ENCODE measurements around the gene POU2F1. TPM values are rescaled to one million over a fixed set of nuclear protein-coding genes. Genes with fewer than 3 reads are reported as not detected.

POU2F1 gene
- total RNA-seq, 3 donors from 2014 or later: 20.0 to 29.0 (median 21.0) TPM

- DNase-seq (ENCODE audit: low spot score in 2 of 2): no peak
- H3K9me3 ChIP-seq: no peaks in the 10 kb centered on the region
- no peak overlapping the region for H3K4me3 ChIP-seq
- intact Hi-C loops (cut with DNase I; ENCODE audit: low total_unique reads): loop anchor here (1.0 kb wide), 1 partner anchor 11 kb away; no protein-coding TSS in a partner anchor
- H3K4me1 ChIP-seq: no peaks in the 10 kb centered on the region
- no peak overlapping the region for H3K27ac ChIP-seq
- no peaks in the 10 kb centered on the region for H3K27me3 ChIP-seq
- H3K36me3 ChIP-seq: no peaks in the 10 kb centered on the region
- TF ChIP-seq POLR2AphosphoS5 (IDR thresholded peaks at IDR 0.05): no peak
- TF ChIP-seq POLR2A (IDR thresholded peaks at IDR 0.05): no peak
- no peak for TF ChIP-seq CTCF (IDR thresholded peaks at IDR 0.05)
These were observed 184.2 kb downstream of the POU2F1 start for GRCh38 chr1:167404908-167405307.

GRCh38 chr1:167408355-167408754 lies 187.7 kb downstream of the POU2F1 start:
- no peak overlapping the region for H3K27ac ChIP-seq
- no peaks in the 10 kb centered on the region for H3K27me3 ChIP-seq
- TF ChIP-seq POLR2AphosphoS5 (IDR thresholded peaks at IDR 0.05) (no peak), CTCF (IDR thresholded peaks at IDR 0.05) (no peak), POLR2A (IDR thresholded peaks at IDR 0.05) (no peak)
- no peaks in the 10 kb centered on the region for H3K9me3 ChIP-seq
- intact Hi-C loops (cut with DNase I; ENCODE audit: low total_unique reads): no loop called here
- no peaks in the 10 kb centered on the region for H3K36me3 ChIP-seq
- no peaks in the 10 kb centered on the region for H3K4me1 ChIP-seq
- no peak for DNase-seq (ENCODE audit: low spot score in 2 of 2)
- H3K4me3 ChIP-seq: no peak overlapping the region

GRCh38 chr1:167409183-167409582 lies 188.5 kb downstream of the POU2F1 start:
- Histone ChIP-seq H3K9me3 (no peaks in the 10 kb centered on the region), H3K4me1 (no peaks in the 10 kb centered on the region), H3K27ac (no peak overlapping the region), H3K36me3 (no peaks in the 10 kb centered on the region), H3K4me3 (no peak overlapping the region), H3K27me3 (no peaks in the 10 kb centered on the region)
- TF ChIP-seq POLR2AphosphoS5 (IDR thresholded peaks at IDR 0.05) (no peak), CTCF (IDR thresholded peaks at IDR 0.05) (no peak), POLR2A (IDR thresholded peaks at IDR 0.05) (no peak)
- no peak for DNase-seq (ENCODE audit: low spot score in 2 of 2)
- intact Hi-C loops (cut with DNase I; ENCODE audit: low total_unique reads): no loop called here

GRCh38 chr1:167412072-167412471 lies 191.4 kb downstream of the POU2F1 start:
- Histone ChIP-seq H3K4me3 (no peak overlapping the region), H3K27me3 (no peaks in the 10 kb centered on the region), H3K27ac (no peak overlapping the region), H3K4me1 (no peaks in the 10 kb centered on the region), H3K9me3 (no peaks in the 10 kb centered on the region), H3K36me3 (no peaks in the 10 kb centered on the region)
- DNase-seq (ENCODE audit: low spot score in 2 of 2): no peak
- TF ChIP-seq POLR2A (IDR thresholded peaks at IDR 0.05) (no peak), CTCF (IDR thresholded peaks at IDR 0.05) (no peak), POLR2AphosphoS5 (IDR thresholded peaks at IDR 0.05) (no peak)
- intact Hi-C loops (cut with DNase I; ENCODE audit: low total_unique reads): no loop called here

GRCh38 chr1:167412920-167413319 lies 192.2 kb downstream of the POU2F1 start:
- Histone ChIP-seq H3K27me3 (no peaks in the 10 kb centered on the region), H3K4me1 (no peaks in the 10 kb centered on the region), H3K36me3 (no peaks in the 10 kb centered on the region), H3K9me3 (no peaks in the 10 kb centered on the region), H3K27ac (no peak overlapping the region), H3K4me3 (no peak overlapping the region)
- no peak for DNase-seq (ENCODE audit: low spot score in 2 of 2)
- TF ChIP-seq POLR2A (IDR thresholded peaks at IDR 0.05) (no peak), POLR2AphosphoS5 (IDR thresholded peaks at IDR 0.05) (no peak), CTCF (IDR thresholded peaks at IDR 0.05) (no peak)
- intact Hi-C loops (cut with DNase I; ENCODE audit: low total_unique reads): no loop called here
